ENCODE data around the gene CACNG5.

The CACNG5 gene

DNA sequence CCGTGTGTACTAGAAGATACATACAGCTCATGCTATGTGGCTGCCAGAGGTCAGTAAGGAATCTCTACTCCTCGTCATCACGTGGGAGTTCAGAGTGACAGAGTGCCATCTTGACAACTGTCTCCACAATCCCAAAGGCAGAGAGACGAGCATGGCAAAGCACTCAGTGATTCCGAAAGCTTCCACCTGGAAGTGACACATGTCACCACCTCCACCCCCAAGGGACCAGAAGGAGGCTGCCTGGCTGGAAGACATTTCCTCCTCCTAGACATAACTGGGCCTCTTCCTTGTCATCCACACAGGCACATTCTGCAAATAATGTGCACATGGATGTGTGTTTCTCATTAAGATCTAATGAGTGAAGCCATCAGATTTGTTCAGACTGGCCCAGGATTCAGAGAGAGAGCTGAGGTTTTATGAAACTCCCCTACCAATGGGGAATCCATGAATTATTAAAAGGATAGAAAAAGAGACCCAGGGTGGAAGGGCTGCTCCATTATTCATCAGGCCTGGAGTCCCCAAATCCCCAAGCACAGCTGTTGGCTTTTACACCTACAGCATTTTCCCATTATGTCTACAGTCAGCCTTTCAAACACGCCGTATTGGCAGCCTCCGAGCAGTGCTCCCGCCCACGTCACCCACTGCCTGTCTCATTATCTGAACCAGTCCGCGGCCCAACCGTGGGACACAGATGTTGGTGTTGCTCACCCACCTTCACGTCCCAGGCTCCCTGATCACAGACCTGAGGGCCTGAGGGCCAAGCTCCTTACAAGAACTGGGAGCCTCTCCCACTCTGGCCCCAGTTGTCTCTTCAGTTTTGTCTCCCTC is 3.3 kb upstream of the CACNG5 start:
- DNase-seq (ENCODE audit: low read depth in 1 of 2, low spot score in 1 of 2), result no peak
- in situ Hi-C loops (cut with HindIII; ENCODE audit: low pct_unique_long_range_greater_than_20kb, low sequenced_read_pairs), result no loop called here
- no peak for TF ChIP-seq JUND (IDR thresholded peaks at IDR 0.05; ENCODE audit: low read depth)

DNA sequence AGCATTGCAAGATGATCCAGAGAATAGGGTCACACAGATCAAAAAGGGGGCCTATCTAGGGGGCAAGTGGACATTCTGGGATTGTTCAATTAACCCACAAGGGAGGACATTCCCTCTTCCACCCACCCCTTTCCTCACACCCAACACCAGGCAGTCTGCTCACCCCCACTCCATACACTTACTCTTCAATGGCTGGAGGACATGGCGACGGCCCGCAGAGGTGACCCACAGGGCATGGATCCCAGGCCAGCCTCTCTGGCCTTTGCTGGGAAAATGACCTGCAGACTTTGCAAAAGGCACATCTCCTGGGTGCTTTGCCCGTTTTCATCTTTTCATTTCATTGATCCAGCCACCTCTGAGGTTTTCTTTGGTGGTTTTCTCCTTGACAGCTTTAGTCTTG is 1.7 kb upstream of the CACNG5 start:
- in situ Hi-C loops (cut with HindIII; ENCODE audit: low pct_unique_long_range_greater_than_20kb, low sequenced_read_pairs), result no loop called here
- DNase-seq (ENCODE audit: low read depth in 1 of 2, low spot score in 1 of 2), result no peak
- TF ChIP-seq JUND (IDR thresholded peaks at IDR 0.05; ENCODE audit: low read depth), result no peak

DNA sequence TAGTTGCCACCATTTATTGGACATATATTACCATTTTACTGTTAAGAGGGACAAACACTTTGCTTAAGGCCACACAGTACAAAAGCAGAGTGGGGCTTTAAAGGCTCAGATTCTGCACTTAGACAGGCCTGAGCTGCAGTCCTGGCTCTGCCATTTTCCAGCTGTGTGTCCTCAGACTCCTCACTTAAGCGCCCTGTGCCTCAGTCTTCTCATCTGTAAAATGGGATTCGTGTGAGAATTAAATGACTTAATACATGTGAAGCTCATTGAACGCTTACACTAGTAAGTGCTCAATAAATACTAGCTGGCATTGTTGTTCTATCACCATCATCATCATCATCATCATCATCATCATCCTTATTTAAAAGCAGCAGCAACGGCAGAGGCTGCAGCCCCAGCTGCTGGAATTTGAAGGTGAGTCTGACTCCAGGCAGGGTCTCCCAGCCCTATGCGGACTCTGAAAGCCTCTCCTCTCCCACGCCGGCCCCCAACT is 445 bp upstream of the CACNG5 start:
- in situ Hi-C loops (cut with HindIII; ENCODE audit: low pct_unique_long_range_greater_than_20kb, low sequenced_read_pairs), result no loop called here
- DNase-seq (ENCODE audit: low read depth in 1 of 2, low spot score in 1 of 2), result no peak
- no peak for TF ChIP-seq JUND (IDR thresholded peaks at IDR 0.05; ENCODE audit: low read depth)

DNA sequence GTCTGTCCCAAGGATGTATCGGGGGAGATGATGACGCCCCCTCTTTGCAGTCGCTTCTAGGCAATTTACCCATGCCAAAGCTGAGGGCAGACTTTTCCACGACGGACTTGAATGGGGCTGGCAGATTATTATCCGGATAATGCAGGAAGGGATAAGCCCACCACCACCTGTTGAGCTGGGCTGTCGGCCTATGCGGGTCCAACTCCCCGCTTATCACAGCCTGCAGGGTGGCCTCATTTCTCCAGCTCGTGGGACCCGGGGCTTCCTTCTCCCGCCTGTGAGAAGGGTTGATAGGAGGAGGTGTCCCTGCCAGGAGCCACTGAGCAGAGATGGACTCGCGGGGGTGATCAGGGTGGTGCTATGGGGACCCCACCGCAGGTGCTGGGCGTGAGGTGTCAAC is 559 bp downstream of the CACNG5 start:
- no peak for TF ChIP-seq JUND (IDR thresholded peaks at IDR 0.05; ENCODE audit: low read depth)
- in situ Hi-C loops (cut with HindIII; ENCODE audit: low pct_unique_long_range_greater_than_20kb, low sequenced_read_pairs), result no loop called here
- no peak for DNase-seq (ENCODE audit: low read depth in 1 of 2, low spot score in 1 of 2)

DNA sequence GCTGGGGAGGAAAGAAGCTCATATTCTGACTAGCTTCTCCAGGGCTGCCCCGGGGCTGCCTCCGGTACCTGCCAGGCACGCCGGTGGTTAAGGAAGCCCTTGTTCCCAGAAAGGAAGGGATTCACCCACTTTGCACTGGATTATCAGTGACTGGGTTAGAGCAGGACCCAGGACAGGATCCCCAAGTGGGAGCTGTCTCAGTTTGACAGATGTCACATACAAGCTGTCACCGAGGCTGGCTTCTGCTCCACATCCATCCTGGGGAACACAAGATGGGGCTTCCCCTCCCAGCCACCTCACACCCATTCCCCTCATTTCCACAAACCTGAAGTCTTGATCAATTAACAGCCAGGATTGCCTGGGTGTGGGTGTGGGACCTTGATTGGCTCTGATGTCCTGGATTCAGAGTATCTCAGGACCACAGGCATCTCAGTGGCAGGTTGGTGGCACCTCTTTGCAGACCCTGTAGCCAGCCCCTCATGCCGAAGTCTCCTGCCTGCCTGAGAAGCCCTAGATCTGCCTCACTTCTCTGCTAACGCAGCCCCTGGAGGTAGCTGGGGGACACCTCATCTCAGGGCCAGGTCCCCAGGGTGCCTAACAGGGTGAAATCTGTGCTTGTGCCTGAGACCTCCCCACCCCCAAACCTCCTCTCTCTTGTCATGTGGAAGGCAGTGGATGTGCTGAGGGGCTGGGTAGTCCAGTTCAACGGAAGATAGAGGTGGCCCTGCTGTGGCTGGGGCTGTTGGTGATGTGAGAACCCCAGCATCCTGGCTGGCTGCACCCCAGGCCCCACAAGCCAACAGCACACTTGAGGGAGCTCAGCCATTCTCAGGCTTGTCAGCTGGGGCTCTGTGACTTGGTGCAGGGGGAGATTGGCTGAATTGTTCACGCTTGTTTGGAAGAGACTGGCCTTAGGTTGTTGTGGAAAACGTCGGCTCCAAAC is 1.4 kb downstream of the CACNG5 start:
- no peak for TF ChIP-seq JUND (IDR thresholded peaks at IDR 0.05; ENCODE audit: low read depth)
- in situ Hi-C loops (cut with HindIII; ENCODE audit: low pct_unique_long_range_greater_than_20kb, low sequenced_read_pairs), result no loop called here
- no peak for DNase-seq (ENCODE audit: low read depth in 1 of 2, low spot score in 1 of 2)

DNA sequence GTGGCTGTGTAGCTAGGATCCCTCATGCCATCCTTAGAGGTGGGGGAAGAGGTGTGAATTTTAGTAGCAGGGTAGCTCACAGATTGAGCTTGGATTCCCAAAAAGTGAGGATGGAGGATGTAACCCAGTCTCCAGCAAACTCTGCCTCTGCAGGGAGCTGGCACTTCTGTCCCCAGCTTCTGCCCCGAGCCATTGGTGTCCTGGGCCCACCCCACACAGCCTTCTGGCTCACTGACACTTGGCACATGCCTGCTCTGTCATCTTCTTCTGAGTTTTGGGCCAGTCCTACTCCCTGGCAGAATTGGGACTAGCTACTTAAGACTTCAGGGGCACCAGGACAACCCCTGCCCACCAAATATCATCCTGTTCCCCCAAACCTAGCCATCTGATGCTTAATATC is 2.3 kb downstream of the CACNG5 start:
- in situ Hi-C loops (cut with HindIII; ENCODE audit: low pct_unique_long_range_greater_than_20kb, low sequenced_read_pairs), result no loop called here
- TF ChIP-seq JUND (IDR thresholded peaks at IDR 0.05; ENCODE audit: low read depth), result no peak
- no peak for DNase-seq (ENCODE audit: low read depth in 1 of 2, low spot score in 1 of 2)

DNA sequence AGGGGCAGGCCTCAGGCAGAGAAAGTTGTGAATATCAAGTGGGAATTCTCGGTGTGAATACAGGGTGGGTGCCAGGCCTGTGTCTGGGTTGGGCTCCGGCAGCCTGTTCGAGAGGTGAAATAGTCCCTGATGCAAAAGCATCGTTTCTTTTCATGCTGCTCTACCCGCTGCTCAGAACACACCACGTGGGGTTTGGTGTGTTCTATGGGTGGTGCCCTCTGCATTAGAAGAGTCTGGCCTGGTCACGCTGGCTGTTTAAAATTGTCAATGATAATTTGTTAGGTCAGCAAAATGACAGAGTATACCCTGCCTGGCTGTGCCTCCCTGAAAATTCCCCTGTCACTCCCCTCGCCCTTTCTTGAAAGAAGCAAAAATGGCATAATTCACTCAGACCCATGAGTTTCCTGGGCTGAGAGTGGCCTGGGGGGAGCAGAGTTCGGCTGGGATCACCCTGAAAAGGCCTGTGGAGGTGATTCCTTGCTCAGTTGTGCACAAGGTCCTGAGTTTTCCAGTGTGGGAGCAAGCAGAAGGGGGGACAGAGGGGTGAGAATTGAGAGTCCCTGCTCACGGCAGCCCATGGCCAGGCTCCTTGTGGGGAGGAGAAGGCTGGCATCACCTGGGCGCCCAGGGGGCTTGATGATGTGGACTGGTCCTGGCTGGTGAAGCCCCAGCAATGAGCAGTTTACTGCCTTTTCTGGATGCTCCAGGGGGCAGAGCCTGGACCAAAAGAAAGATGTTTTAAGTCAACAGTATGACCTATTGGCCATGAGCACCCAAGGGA is 3.2 kb downstream of the CACNG5 start:
- no peak for DNase-seq (ENCODE audit: low read depth in 1 of 2, low spot score in 1 of 2)
- TF ChIP-seq JUND (IDR thresholded peaks at IDR 0.05; ENCODE audit: low read depth), result no peak
- in situ Hi-C loops (cut with HindIII; ENCODE audit: low pct_unique_long_range_greater_than_20kb, low sequenced_read_pairs), result no loop called here

DNA sequence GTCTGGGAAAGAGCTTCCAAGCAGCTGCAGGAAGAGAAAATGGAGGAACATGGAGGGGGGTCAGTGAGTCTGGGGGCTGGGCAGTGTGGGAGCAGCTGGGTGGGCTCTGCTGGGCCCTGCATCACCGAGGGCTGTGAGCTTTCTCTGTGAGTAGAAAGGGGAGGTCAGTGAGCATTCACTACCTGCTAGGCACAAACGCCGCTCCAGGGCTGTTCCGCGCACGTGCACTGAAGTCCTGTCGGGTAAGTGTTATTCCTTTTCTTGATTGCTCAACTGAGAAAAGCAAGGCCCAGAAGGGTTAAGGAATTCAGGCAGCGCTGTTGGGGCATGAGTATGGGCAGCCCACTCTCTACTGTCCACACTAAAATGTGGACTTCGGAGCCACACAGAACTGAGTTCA is 4.7 kb downstream of the CACNG5 start:
- TF ChIP-seq JUND (IDR thresholded peaks at IDR 0.05; ENCODE audit: low read depth), result no peak
- in situ Hi-C loops (cut with HindIII; ENCODE audit: low pct_unique_long_range_greater_than_20kb, low sequenced_read_pairs), result no loop called here
- no peak for DNase-seq (ENCODE audit: low read depth in 1 of 2, low spot score in 1 of 2)

DNA sequence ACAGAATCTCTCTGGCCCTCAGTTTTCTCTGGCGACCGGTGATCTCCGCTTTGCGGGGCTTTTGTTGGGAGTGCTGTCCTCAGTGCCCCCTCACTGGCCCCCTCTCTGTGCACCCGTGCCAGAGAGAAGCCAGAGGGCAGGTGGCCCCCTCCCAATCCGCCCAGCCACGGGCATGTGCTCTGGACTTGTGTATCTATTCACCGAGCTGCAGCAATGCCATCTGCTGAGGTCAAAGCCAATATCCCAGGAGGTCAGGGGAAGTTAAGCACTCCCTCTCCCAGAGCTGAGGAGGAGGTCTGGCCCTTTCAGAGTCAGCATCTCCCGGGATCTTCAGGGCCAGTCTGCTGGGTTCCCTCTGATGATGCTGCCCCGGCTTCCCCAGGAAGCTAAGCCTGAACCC is 5.1 kb downstream of the CACNG5 start:
- TF ChIP-seq JUND (IDR thresholded peaks at IDR 0.05; ENCODE audit: low read depth), result no peak
- no peak for DNase-seq (ENCODE audit: low read depth in 1 of 2, low spot score in 1 of 2)
- in situ Hi-C loops (cut with HindIII; ENCODE audit: low pct_unique_long_range_greater_than_20kb, low sequenced_read_pairs), result no loop called here

DNA sequence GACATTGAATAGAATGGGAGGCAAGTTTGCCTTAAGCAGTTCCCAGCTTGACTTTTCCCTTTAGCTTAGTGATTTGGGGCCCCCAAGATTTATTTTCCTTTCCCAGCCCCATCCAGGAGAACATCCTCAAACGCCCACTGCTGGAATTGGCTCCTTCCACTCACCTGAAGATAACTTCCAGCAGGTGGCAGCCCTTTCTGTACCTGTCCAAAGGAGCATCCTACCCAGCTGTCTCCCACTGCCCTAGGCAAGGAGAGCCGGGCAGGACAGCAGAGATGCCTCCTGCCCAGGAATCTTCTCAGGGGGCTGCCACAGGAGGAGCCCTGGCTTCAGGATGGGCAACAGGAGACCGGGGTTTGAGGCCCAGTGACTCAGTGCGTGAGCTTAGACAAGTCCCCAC is 6.4 kb downstream of the CACNG5 start:
- TF ChIP-seq JUND (IDR thresholded peaks at IDR 0.05; ENCODE audit: low read depth), result no peak
- in situ Hi-C loops (cut with HindIII; ENCODE audit: low pct_unique_long_range_greater_than_20kb, low sequenced_read_pairs), result no loop called here
- peak in 1 of 2 experiments; percentile 46 for DNase-seq (ENCODE audit: low read depth in 1 of 2, low spot score in 1 of 2)

DNA sequence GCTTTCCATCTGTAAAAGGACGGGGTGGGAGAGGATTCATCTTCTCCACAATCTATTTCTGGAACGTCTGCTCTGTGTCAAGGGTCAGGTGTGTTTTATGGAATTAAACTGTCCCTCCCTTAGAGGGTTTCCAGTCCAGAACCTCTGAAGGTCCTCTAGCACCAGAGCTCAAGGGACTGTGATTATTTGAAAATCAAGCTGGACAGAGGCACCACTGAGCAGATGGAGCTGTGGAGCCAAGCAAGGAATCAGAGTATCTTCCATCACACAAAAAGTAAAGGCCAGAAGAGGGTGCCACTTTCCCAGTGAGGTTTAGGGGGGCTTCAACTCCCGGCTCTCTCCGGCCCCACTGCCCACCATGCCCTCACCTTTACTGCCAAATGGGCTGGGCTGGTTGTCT is 6.8 kb downstream of the CACNG5 start:
- in situ Hi-C loops (cut with HindIII; ENCODE audit: low pct_unique_long_range_greater_than_20kb, low sequenced_read_pairs), result no loop called here
- no peak for TF ChIP-seq JUND (IDR thresholded peaks at IDR 0.05; ENCODE audit: low read depth)
- DNase-seq (ENCODE audit: low read depth in 1 of 2, low spot score in 1 of 2), result no peak

DNA sequence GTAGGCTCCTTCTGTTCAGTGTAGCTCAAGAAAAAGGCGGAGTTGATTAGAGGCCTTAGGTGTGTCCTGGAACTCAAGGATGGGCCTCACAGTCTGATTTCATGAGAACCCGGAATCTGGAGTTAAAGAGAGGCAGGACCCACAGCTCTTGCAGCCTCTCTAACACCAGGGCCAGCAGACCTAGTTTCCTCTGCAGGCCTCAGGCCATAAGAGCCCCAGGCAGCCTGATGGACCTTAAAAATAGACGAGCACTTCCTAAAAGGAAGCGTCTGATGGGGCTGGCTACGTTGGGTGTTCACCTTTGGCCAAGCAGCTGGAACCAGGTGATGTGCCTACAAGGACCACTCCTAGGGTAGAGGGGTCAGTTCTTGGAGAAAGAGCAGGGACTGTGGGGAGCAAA is 7.6 kb downstream of the CACNG5 start:
- no peak for TF ChIP-seq JUND (IDR thresholded peaks at IDR 0.05; ENCODE audit: low read depth)
- in situ Hi-C loops (cut with HindIII; ENCODE audit: low pct_unique_long_range_greater_than_20kb, low sequenced_read_pairs), result no loop called here
- DNase-seq (ENCODE audit: low read depth in 1 of 2, low spot score in 1 of 2), result no peak

Measured in T47D (cell line).